Liver (tissue), 9 donors: ENCODE measurements around the gene WDR62. TPM values are rescaled to one million over a fixed set of nuclear protein-coding genes. Genes with fewer than 3 reads are reported as not detected.

ENCODE experiments used
- DNase-seq: peaks from one replicate; pipeline ENCODE4 v3.0.0-alpha.2; 2017; ENCODE audit warnings: low spot score
- H3K27ac ChIP-seq, 2 donors: one replicate each; pipeline ENCODE4 v1.7.0; 2013; ENCODE audit warnings: inconsistent platforms in 2 of 2, low read length in 2 of 2, control low read depth in 1 of 2, low read depth in 1 of 2, mild to moderate bottlenecking in 1 of 2
- H3K27me3 ChIP-seq, 4 donors: one replicate each; pipeline versions ENCODE4 v1.6.1 to v1.7.0; 2013; ENCODE audit warnings: low read length in 3 of 4, inconsistent platforms in 1 of 4, mild to moderate bottlenecking in 1 of 4, moderate library complexity in 1 of 4; ENCODE audit not compliant: control insufficient read depth in 4 of 4, insufficient read depth in 4 of 4
- H3K36me3 ChIP-seq, 4 donors: one replicate each; pipeline versions ENCODE4 v1.6.1 to v1.7.0; 2013; ENCODE audit warnings: low read length in 3 of 4, mild to moderate bottlenecking in 3 of 4, low read depth in 1 of 4, moderate library complexity in 1 of 4; ENCODE audit not compliant: control insufficient read depth in 4 of 4, insufficient read depth in 3 of 4
- H3K4me1 ChIP-seq, 4 donors: one replicate each; pipeline versions ENCODE4 v1.6.1 to v1.7.0; 2013; ENCODE audit warnings: low read length in 3 of 4, mild to moderate bottlenecking in 3 of 4, moderate library complexity in 1 of 4; ENCODE audit not compliant: control insufficient read depth in 4 of 4, insufficient read depth in 4 of 4
- H3K4me3 ChIP-seq, 3 donors: one replicate each; pipeline versions ENCODE4 v1.6.1 to v1.7.0; 2013; ENCODE audit warnings: low read length in 3 of 3, control low read depth in 1 of 3, low read depth in 1 of 3, mild to moderate bottlenecking in 1 of 3
- H3K9ac ChIP-seq, 2 donors: one replicate each; pipeline ENCODE4 v1.7.0; 2013; ENCODE audit warnings: low read length in 2 of 2, mild to moderate bottlenecking in 2 of 2, moderate library complexity in 2 of 2, control low read depth in 1 of 2, low read depth in 1 of 2
- H3K9me3 ChIP-seq, 4 donors: one replicate each; pipeline versions ENCODE4 v1.6.1 to v1.7.0; 2013; ENCODE audit warnings: low read length in 3 of 4; ENCODE audit not compliant: control insufficient read depth in 4 of 4
- ATF3 ChIP-seq: IDR thresholded peaks from 2 replicates; pipeline ENCODE4 v1.6.1; 2016; ENCODE audit warnings: antibody characterized with exemption
- CTCF ChIP-seq: fragments of 150-350 bp; IDR thresholded peaks from 2 replicates; pipeline ENCODE4 v1.5.1; 2017; ENCODE audit warnings: improper control_type of control experiment, low read depth, low read length; ENCODE audit not compliant: missing input control
- EGR1 ChIP-seq, 2 donors: IDR thresholded peaks; 2 replicates each; pipeline ENCODE4 v1.6.1; 2016 to 2018; ENCODE audit warnings: antibody characterized with exemption in 2 of 2, low read depth in 2 of 2
- FOXA1 ChIP-seq: IDR thresholded peaks from 2 replicates; pipeline ENCODE4 v1.6.1; 2016; ENCODE audit warnings: antibody characterized with exemption
- FOXA2 ChIP-seq: IDR thresholded peaks from 2 replicates; pipeline ENCODE4 v1.6.1; 2016; ENCODE audit warnings: antibody characterized with exemption
- GABPA ChIP-seq, 2 donors: IDR thresholded peaks in 1 of 2; conservative IDR thresholded peaks in 1 of 2; 2 replicates each; pipeline ENCODE4 v1.6.1; 2016; ENCODE audit warnings: antibody characterized with exemption in 2 of 2, mild to moderate bottlenecking in 1 of 2, moderate library complexity in 1 of 2
- HNF4A ChIP-seq, 2 donors: conservative IDR thresholded peaks; 2 replicates each; pipeline ENCODE4 v1.6.1; 2016; ENCODE audit warnings: antibody characterized with exemption in 2 of 2, mild to moderate bottlenecking in 2 of 2
- HNF4G ChIP-seq: IDR thresholded peaks from 2 replicates; pipeline ENCODE4 v1.6.1; 2016; ENCODE audit warnings: antibody characterized with exemption
- JUND ChIP-seq, 2 donors: IDR thresholded peaks; 2 replicates each; pipeline ENCODE4 v1.6.1; 2016; ENCODE audit warnings: antibody characterized with exemption in 2 of 2
- MAX ChIP-seq: IDR thresholded peaks from 2 replicates; pipeline ENCODE4 v1.6.1; 2016; ENCODE audit warnings: antibody characterized with exemption
- NR2F2 ChIP-seq: IDR thresholded peaks from 2 replicates; pipeline ENCODE4 v1.6.1; 2016; ENCODE audit warnings: antibody characterized with exemption
- RAD21 ChIP-seq, 2 donors: IDR thresholded peaks; 2 replicates each; pipeline ENCODE4 v1.6.1; 2016; ENCODE audit warnings: antibody characterized with exemption in 2 of 2, mild to moderate bottlenecking in 2 of 2
- RXRA ChIP-seq, 2 donors: IDR thresholded peaks; 2 replicates each; pipeline ENCODE4 v1.6.1; 2017 to 2018; ENCODE audit warnings: antibody characterized with exemption in 2 of 2, mild to moderate bottlenecking in 1 of 2
- SP1 ChIP-seq: IDR thresholded peaks from 2 replicates; pipeline ENCODE4 v1.6.1; 2018; ENCODE audit warnings: antibody characterized with exemption, mild to moderate bottlenecking
- TAF1 ChIP-seq: conservative IDR thresholded peaks from 2 replicates; pipeline ENCODE4 v1.6.1; 2016; ENCODE audit warnings: antibody characterized with exemption, mild to moderate bottlenecking
- YY1 ChIP-seq: IDR thresholded peaks from 2 replicates; pipeline ENCODE4 v1.6.1; 2016; ENCODE audit warnings: antibody characterized with exemption, mild to moderate bottlenecking
- ZBTB33 ChIP-seq: IDR thresholded peaks from 2 replicates; pipeline ENCODE4 v1.6.1; 2016; ENCODE audit warnings: antibody characterized with exemption
- WGBS: extraction: QIAGEN DNeasy Blood & Tissue Kit; methylation state at CpG from one replicate; pipeline ENCODE4 v1.1.7; 2013; 5-methylcytosine and 5-hydroxymethylcytosine counted together
- polyA plus RNA-seq, 2 donors: library from polyadenylated mRNA; stranded (reverse) in 1 of 2; unstranded in 1 of 2; fragments of 200-250 nt in 1 of 2; fragments of >200 nt in 1 of 2; fragmentation: Nextera tagmentation in 1 of 2; extraction: Ambion mirVana in 1 of 2; gene quantifications; one replicate each; pipeline versions ENCODE4 v1.2.1 to v1.2.3, GENCODE V29; 2013 to 2015
- total RNA-seq, 2 donors: library from RNA; depleted of rRNA; stranded (reverse); fragments of >200 nt; gene quantifications; one replicate each; pipeline ENCODE4 v1.2.3, GENCODE V29; 2014
- donor health status: healthy.
- donor health status: healthy.
- donor health status: healthy.
- donor health status: healthy.
- donor health status: healthy.

WDR62 gene
- total and polyA plus RNA-seq, 4 donors: 0.26 to 6.6 (median 0.71) TPM

- TF ChIP-seq MAX: no peak
- no peak for TF ChIP-seq ZBTB33
- no peak for TF ChIP-seq RXRA (IDR thresholded peaks at IDR 0.05)
- no peak for TF ChIP-seq TAF1
- TF ChIP-seq EGR1 (IDR thresholded peaks at IDR 0.05; ENCODE audit: low read depth in 2 of 2): no peak
Measured at GRCh38 chr19:36043952-36044351, 10.7 kb upstream of the WDR62 start (continued).

- no peak for DNase-seq
- TF ChIP-seq TAF1: no peak
- no peak for TF ChIP-seq CTCF
- no peak for TF ChIP-seq SP1
- H3K27ac ChIP-seq: no peak overlapping the region
- H3K4me1 ChIP-seq: no peaks in the 10 kb centered on the region
- no peak overlapping the region for H3K4me3 ChIP-seq
- no peaks in the 10 kb centered on the region for H3K36me3 ChIP-seq
- no peaks in the 10 kb centered on the region for H3K9me3 ChIP-seq
- no peak overlapping the region for H3K9ac ChIP-seq
- 94% methylated on average over 5 of the region's 5 CpGs for WGBS
- no peaks in the 10 kb centered on the region for H3K27me3 ChIP-seq
Measured at GRCh38 chr19:36046443-36047050, 8.2 kb upstream of the WDR62 start.

GRCh38 chr19:36047835-36048234 lies 6.9 kb upstream of the WDR62 start:
- Histone ChIP-seq H3K27ac (no peak overlapping the region), H3K4me3 (no peak overlapping the region), H3K27me3 (no peaks in the 10 kb centered on the region), H3K9ac (no peak overlapping the region), H3K4me1 (peaks cover 0 to 1% (median 0%) of the 10 kb centered on the region in 4 donors), H3K36me3 (no peaks in the 10 kb centered on the region), H3K9me3 (no peaks in the 10 kb centered on the region)
- no peak for DNase-seq
- TF ChIP-seq RXRA (IDR thresholded peaks at IDR 0.05) (no peak), SP1 (no peak), JUND (IDR thresholded peaks at IDR 0.05) (no peak), MAX (no peak), ZBTB33 (no peak), FOXA1 (no peak), EGR1 (IDR thresholded peaks at IDR 0.05; ENCODE audit: low read depth in 2 of 2) (no peak), RAD21 (IDR thresholded peaks at IDR 0.05) (no peak), GABPA (IDR thresholded peaks at IDR 0.05 in 1 of 2, conservative IDR thresholded peaks at IDR 0.05 in 1 of 2) (no peak), HNF4G (no peak), YY1 (no peak), CTCF (no peak), FOXA2 (no peak), HNF4A (conservative IDR thresholded peaks at IDR 0.05) (no peak), NR2F2 (no peak), ATF3 (no peak)
